ENCODE data around the gene TAC4.

The TAC4 gene

GRCh38 chr17:49890852-49891251 lies 43.0 kb upstream of the TAC4 start:
- Histone ChIP-seq H3K27ac (replicated peaks) (no peak overlapping the region), H3K27me3 (ENCODE audit: insufficient read depth, poor library complexity, severe bottlenecking) (peaks cover 24% of the 10 kb centered on the region), H3K4me3 (replicated peaks; ENCODE audit: insufficient read depth, low read length) (no peak overlapping the region)

DNA sequence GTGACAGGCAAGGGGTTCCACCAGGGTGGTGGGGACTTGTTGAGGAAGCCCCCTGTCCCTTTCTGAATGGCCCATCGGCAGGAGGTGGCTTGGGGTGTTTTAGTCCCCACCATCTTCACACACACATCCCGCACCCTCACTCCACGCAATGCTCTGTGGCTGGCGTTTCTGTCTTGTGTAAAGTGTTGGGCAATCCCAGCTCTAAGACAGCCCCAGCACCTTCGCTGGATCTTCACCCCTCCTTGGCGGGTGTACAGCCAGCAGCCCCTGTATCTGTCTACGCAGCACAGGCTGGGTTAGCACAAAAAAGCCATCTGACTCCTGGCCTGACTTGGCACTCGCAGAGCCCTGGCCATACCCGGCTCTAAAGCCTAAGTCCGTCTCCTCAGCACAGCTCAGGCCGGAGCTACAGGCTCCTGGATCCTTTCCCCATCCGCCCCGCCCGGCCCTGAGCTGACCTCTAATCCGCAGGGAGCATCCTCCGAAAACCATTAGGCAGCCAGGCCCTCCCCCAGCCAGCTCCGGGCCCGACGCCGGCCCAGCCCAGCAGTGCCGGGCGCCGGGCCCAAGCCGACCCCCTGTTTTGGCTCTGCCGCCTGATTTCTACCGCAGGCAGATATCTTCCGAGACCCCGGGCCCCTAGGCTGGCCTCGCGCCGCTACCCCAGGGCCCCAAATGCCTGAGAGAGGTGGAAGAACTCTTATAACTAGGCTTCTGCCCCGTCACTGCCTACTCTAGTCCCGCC lies 42.4 kb upstream of the TAC4 start:
- H3K4me3 ChIP-seq (replicated peaks; ENCODE audit: insufficient read depth, low read length) = no peak overlapping the region
- H3K27me3 ChIP-seq (ENCODE audit: insufficient read depth, poor library complexity, severe bottlenecking) = peaks cover 24% of the 10 kb centered on the region
- no peak for DNase-seq (ENCODE audit: low read depth in 1 of 2, low spot score in 1 of 2)
- TF ChIP-seq SPI1 (IDR thresholded peaks at IDR 0.05; ENCODE audit: borderline replicate concordance, low read depth) = no peak
- TF ChIP-seq GABPA (IDR thresholded peaks at IDR 0.05; ENCODE audit: low read depth) = no peak
- TF ChIP-seq CTCF (IDR thresholded peaks at IDR 0.05; ENCODE audit: insufficient read depth, low read length) = no peak
- TF ChIP-seq POLR2AphosphoS5 (IDR thresholded peaks at IDR 0.05; ENCODE audit: low read depth) = no peak
- no peak for TF ChIP-seq REST (IDR thresholded peaks at IDR 0.05; ENCODE audit: insufficient replicate concordance, low read depth)
- H3K27ac ChIP-seq (replicated peaks) = no peak overlapping the region

More at GRCh38 chr17:49890852-49891251, 43.0 kb upstream of the TAC4 start:
- DNase-seq (ENCODE audit: low read depth in 1 of 2, low spot score in 1 of 2) = no peak
- no peak for TF ChIP-seq SPI1 (IDR thresholded peaks at IDR 0.05; ENCODE audit: borderline replicate concordance, low read depth)
- no peak for TF ChIP-seq GABPA (IDR thresholded peaks at IDR 0.05; ENCODE audit: low read depth)
- TF ChIP-seq CTCF (IDR thresholded peaks at IDR 0.05; ENCODE audit: insufficient read depth, low read length) = no peak
- no peak for TF ChIP-seq REST (IDR thresholded peaks at IDR 0.05; ENCODE audit: insufficient replicate concordance, low read depth)
- TF ChIP-seq POLR2AphosphoS5 (IDR thresholded peaks at IDR 0.05; ENCODE audit: low read depth) = no peak

DNA sequence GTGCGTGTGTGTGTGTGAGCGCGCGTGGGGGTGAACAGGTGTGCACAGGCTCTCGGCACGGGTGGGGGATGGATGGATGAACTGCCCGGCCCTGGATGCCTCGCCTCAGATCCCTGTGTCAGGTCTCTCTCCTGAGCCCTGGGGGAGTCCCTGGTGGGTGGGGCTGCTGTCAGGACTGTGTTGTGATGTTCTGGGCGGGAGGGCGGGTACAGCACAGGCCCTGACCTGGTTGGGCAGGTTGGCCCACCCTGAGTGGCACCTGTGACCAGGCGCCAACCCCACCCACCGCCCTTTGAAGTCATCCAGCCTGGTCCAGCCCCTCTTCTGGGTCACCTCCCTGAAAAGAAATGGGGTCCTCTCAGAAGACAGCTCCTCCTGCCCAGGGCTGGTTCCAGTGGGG lies 41.6 kb upstream of the TAC4 start:
- TF ChIP-seq POLR2AphosphoS5 (IDR thresholded peaks at IDR 0.05; ENCODE audit: low read depth) (no peak), CTCF (IDR thresholded peaks at IDR 0.05; ENCODE audit: insufficient read depth, low read length) (no peak), GABPA (IDR thresholded peaks at IDR 0.05; ENCODE audit: low read depth) (no peak), SPI1 (IDR thresholded peaks at IDR 0.05; ENCODE audit: borderline replicate concordance, low read depth) (no peak), REST (IDR thresholded peaks at IDR 0.05; ENCODE audit: insufficient replicate concordance, low read depth) (no peak)
- no peak for DNase-seq (ENCODE audit: low read depth in 1 of 2, low spot score in 1 of 2)
- Histone ChIP-seq H3K27me3 (ENCODE audit: insufficient read depth, poor library complexity, severe bottlenecking) (peaks cover 21% of the 10 kb centered on the region), H3K4me3 (replicated peaks; ENCODE audit: insufficient read depth, low read length) (no peak overlapping the region), H3K27ac (replicated peaks) (no peak overlapping the region)

Measured in HL-60 (cell line).